Psoas muscle (tissue), 8 donors: ENCODE results near the gene NAP1L1. TPM values are rescaled to one million over a fixed set of nuclear protein-coding genes. Genes with fewer than 3 reads are reported as not detected.

Source experiments
- ATAC-seq, 4 donors: fragments of 200-7000 bp; cut with Tn5 transposase; one replicate each; pipeline ENCODE4 v1.9.1; 2020; ENCODE audit warnings: moderate library complexity in 3 of 4, mild to moderate bottlenecking in 2 of 4
- DNase-seq, 2 donors: peaks; one replicate each; pipeline ENCODE4 v3.0.0-alpha.2; 2020
- H3K27ac ChIP-seq: fragments of 200-600 bp; one replicate; pipeline ENCODE4 v1.8.0; 2022
- H3K27me3 ChIP-seq, 3 donors: fragments of 200-600 bp in 1 of 3; one replicate each; pipeline versions ENCODE4 v1.6.1 to v1.8.0; 2013 to 2022; ENCODE audit warnings: low read length in 2 of 3, mild to moderate bottlenecking in 2 of 3, moderate library complexity in 1 of 3; ENCODE audit not compliant: insufficient read depth in 3 of 3
- H3K36me3 ChIP-seq, 2 donors: fragments of 200-600 bp in 1 of 2; one replicate each; pipeline versions ENCODE4 v1.6.1 to v1.8.0; 2013 to 2022; ENCODE audit warnings: low read depth in 1 of 2, mild to moderate bottlenecking in 1 of 2, moderate library complexity in 1 of 2; ENCODE audit not compliant: insufficient read depth in 1 of 2
- H3K4me1 ChIP-seq: fragments of 200-600 bp; one replicate; pipeline ENCODE4 v1.8.0; 2022
- H3K4me3 ChIP-seq: fragments of 200-600 bp; one replicate; pipeline ENCODE4 v1.8.0; 2022; ENCODE audit warnings: mild to moderate bottlenecking
- H3K9me3 ChIP-seq: fragments of 200-600 bp; one replicate; pipeline ENCODE4 v1.8.0; 2022
- CTCF ChIP-seq: fragments of 200-600 bp; IDR thresholded peaks from one replicate; pipeline ENCODE4 v1.8.0; 2022; ENCODE audit warnings: antibody characterized with exemption
- WGBS, 3 donors: extraction: QIAGEN DNeasy Blood & Tissue Kit; methylation state at CpG; one replicate each; pipeline versions ENCODE4 v1.1.6 to v1.1.7; 2013; 5-methylcytosine and 5-hydroxymethylcytosine counted together
- intact Hi-C, 2 donors: fragments of 100-400 bp; cut with DNase I; formaldehyde crosslinking; loops; one replicate each; pipeline versions ENCODE4 v1.11.0 to v1.14.2; 2022
- polyA plus RNA-seq, 3 donors: library from polyadenylated mRNA; stranded (reverse); fragments of 200-250 nt; gene quantifications; one replicate each; pipeline ENCODE4 v1.2.3, GENCODE V29; 2013
- total RNA-seq, 4 donors: library from RNA; stranded (reverse); fragmentation: NEBNext Ultra II Directional in 2 of 4; extraction: Animal tissue kit (Norgen Biotek cat#: 25700) in 2 of 4; gene quantifications; one replicate each; pipeline versions ENCODE4 v1.2.1 to v1.2.4, GENCODE V29; 2021 to 2023
- donor health status: healthy with polysubstance abuse.
- donor health status: DM: no; HTN: no; CAD: no; lungs with moderate emphysema.
- donor health status: Bipolar disorder and iron deficiency.
- donor health status: healthy.
- donor health status: DM: yes; HTN: yes; CAD: no.
- donor health status: DM: no; HTN: no; CAD: no.
- donor health status: DM: no; HTN: no; CAD: no.
- donor health status: DM: yes; HTN: yes; CAD: no.

The NAP1L1 gene
- total and polyA plus RNA-seq, 7 donors = 201 to 341 (median 281) TPM

- no peak for ATAC-seq
Observed at GRCh38 chr12:76047742-76048141, 36.7 kb downstream of the NAP1L1 start.

GRCh38 chr12:76047060-76047459 is 37.4 kb downstream of the NAP1L1 start:
- WGBS, 3 donors = 93 to 96% (median 95%) methylated on average over 2 of the region's 2 CpGs
- Histone ChIP-seq H3K4me1 (no peaks in the 10 kb centered on the region), H3K27ac (no peak overlapping the region), H3K9me3 (no peaks in the 10 kb centered on the region), H3K4me3 (no peak overlapping the region), H3K27me3 (no peaks in the 10 kb centered on the region), H3K36me3 (peaks cover 0 to 94% of the 10 kb centered on the region in 2 donors)
- DNase-seq (no peak), ATAC-seq (no peak)
- no peak for TF ChIP-seq CTCF
- intact Hi-C loops = no loop called here

More at GRCh38 chr12:76047742-76048141, 36.7 kb downstream of the NAP1L1 start:
- no peak overlapping the region for H3K4me3 ChIP-seq
- no peaks in the 10 kb centered on the region for H3K4me1 ChIP-seq
- no peak for DNase-seq
- H3K36me3 ChIP-seq = peaks cover 0 to 98% of the 10 kb centered on the region in 2 donors
- intact Hi-C loops = no loop called here
- no peaks in the 10 kb centered on the region for H3K9me3 ChIP-seq
- TF ChIP-seq CTCF = no peak
- no peaks in the 10 kb centered on the region for H3K27me3 ChIP-seq
- WGBS, 3 donors = 83 to 84% (median 84%) methylated on average over 2 of the region's 2 CpGs
- no peak overlapping the region for H3K27ac ChIP-seq

GRCh38 chr12:76043377-76043776 is 41.1 kb downstream of the NAP1L1 start:
- ATAC-seq = peak in 1 of 4 donors; percentile 6
- Histone ChIP-seq H3K27ac (no peak overlapping the region), H3K4me1 (no peaks in the 10 kb centered on the region), H3K4me3 (no peak overlapping the region), H3K9me3 (no peaks in the 10 kb centered on the region), H3K27me3 (no peaks in the 10 kb centered on the region), H3K36me3 (peaks cover 0 to 57% of the 10 kb centered on the region in 2 donors)
- DNase-seq = no peak
- intact Hi-C loops = no loop called here
- TF ChIP-seq CTCF = no peak
- WGBS, 3 donors = 93 to 100% (median 97%) methylated on average over 4 of the region's 4 CpGs

GRCh38 chr12:76042147-76042546 is 42.3 kb downstream of the NAP1L1 start:
- ATAC-seq = no peak
- no peaks in the 10 kb centered on the region for H3K9me3 ChIP-seq
- peaks cover 0 to 45% of the 10 kb centered on the region in 2 donors for H3K36me3 ChIP-seq
- DNase-seq = no peak
- H3K27ac ChIP-seq = no peak overlapping the region
- intact Hi-C loops = no loop called here
- H3K4me3 ChIP-seq = no peak overlapping the region
- H3K27me3 ChIP-seq = no peaks in the 10 kb centered on the region
- no peak for TF ChIP-seq CTCF
- WGBS, 3 donors = 77 to 82% (median 78%) methylated on average over 2 of the region's 2 CpGs
- H3K4me1 ChIP-seq = no peaks in the 10 kb centered on the region

GRCh38 chr12:76041406-76041805 is 43.1 kb downstream of the NAP1L1 start:
- DNase-seq (no peak), ATAC-seq (no peak)
- H3K9me3 ChIP-seq = no peaks in the 10 kb centered on the region
- peaks cover 0 to 37% of the 10 kb centered on the region in 2 donors for H3K36me3 ChIP-seq
- intact Hi-C loops = no loop called here
- no peak overlapping the region for H3K4me3 ChIP-seq
- H3K4me1 ChIP-seq = no peaks in the 10 kb centered on the region
- no peak overlapping the region for H3K27ac ChIP-seq
- H3K27me3 ChIP-seq = no peaks in the 10 kb centered on the region
- TF ChIP-seq CTCF = no peak
- 82 to 90% (median 86%) methylated on average over 2 of the region's 2 CpGs for WGBS, 3 donors
